ENCODE results near the gene WFDC5. TPM values are rescaled to one million over a fixed set of nuclear protein-coding genes. Genes with fewer than 3 reads are reported as not detected.

Gene WFDC5
- total and polyA plus RNA-seq, 10 of the 15 experiments (the other 5 are each of a cell fraction or from before 2014, with no cell fraction given), result 0.20 to 0.26 (median 0.21) TPM; not detected in 7

- no TSS peak for BruUV-seq (replicated peaks)
- no peak overlapping the region for H3K27ac ChIP-seq (ENCODE audit: control insufficient read depth, insufficient read depth)
- no peak for FAIRE-seq
Observed at GRCh38 chr20:45069261-45069660, 45.7 kb downstream of the WFDC5 start.

More at GRCh38 chr20:45069261-45069660, 45.7 kb downstream of the WFDC5 start:
- Histone ChIP-seq H4K20me1 (ENCODE audit: control insufficient read depth, insufficient read depth) (no peaks in the 10 kb centered on the region; the same call in 1 of the 2 replicates), H3K4me1 (ENCODE audit: control insufficient read depth, insufficient read depth, low read length) (no peaks in the 10 kb centered on the region), H3K4me2 (ENCODE audit: control insufficient read depth, insufficient read depth) (no peak overlapping the region), H3K36me3 (ENCODE audit: control insufficient read depth in 2 of 2, insufficient read depth in 2 of 2, low read length in 1 of 2) (peaks cover 8 to 25% of the 10 kb centered on the region in 2 experiments), H3K4me3 (no peak overlapping the region), H3K27me3 (replicated peaks in 1 of 2; ENCODE audit: control insufficient read depth in 2 of 2, insufficient read depth in 2 of 2, low read length in 1 of 2) (no peaks in the 10 kb centered on the region), H3K9ac (ENCODE audit: control insufficient read depth, insufficient read depth, low read length) (no peak overlapping the region), H2AFZ (ENCODE audit: control insufficient read depth, low read depth, low read length) (no peak overlapping the region), H3K79me2 (ENCODE audit: control insufficient read depth, insufficient read depth, low read length) (peaks cover 14% of the 10 kb centered on the region), H3K9me3 (replicated peaks; ENCODE audit: control insufficient read depth, insufficient read depth, low read length) (no peaks in the 10 kb centered on the region)
- in situ Hi-C loops (cut with MboI) (no loop called here), intact Hi-C loops (cut with micrococcal nuclease; ENCODE audit: unreplicated experiment) (no loop called here)
- no peak for TF ChIP-seq USF1 (IDR thresholded peaks at IDR 0.05; ENCODE audit: borderline replicate concordance, extremely low read length, insufficient read depth, low read depth, low read length)
- TF ChIP-seq HDGF (IDR thresholded peaks at IDR 0.05), result no peak
- no peak for TF ChIP-seq NBN (IDR thresholded peaks at IDR 0.05)
- no peak for TF ChIP-seq CEBPB (IDR thresholded peaks at IDR 0.05; ENCODE audit: borderline replicate concordance in 1 of 2, low read depth in 2 of 2, low read length in 2 of 2)
- no peak for TF ChIP-seq ELK1 (IDR thresholded peaks at IDR 0.05; ENCODE audit: low read depth, low read length)
- TF ChIP-seq BACH1 (IDR thresholded peaks at IDR 0.05; ENCODE audit: borderline replicate concordance), result no peak
- no peak for TF ChIP-seq MAX (IDR thresholded peaks at IDR 0.05; ENCODE audit: low read depth, low read length)
- no peak for TF ChIP-seq ZNF592 (IDR thresholded peaks at IDR 0.05)
- POLR2A ChIA-PET, result no interaction called here
- SMC1A ChIA-PET (ENCODE audit: uncharacterized antibody, unreplicated experiment), result no interaction called here
- DNase-seq (ENCODE audit: low read depth, low spot score) (no peak), ATAC-seq (no peak)
- RAD21 ChIA-PET (ENCODE audit: unreplicated experiment), result interaction anchor here (1.0 kb wide), 1 partner anchor 10 kb away, joined by 3 read pairs; no protein-coding TSS in a partner anchor
- WGBS (ENCODE audit: insufficient coverage, insufficient replicate concordance, low lambda C conversion rate, missing lambda C conversion rate), result 100% methylated on average over 1 of the region's 1 CpG
- CTCF ChIA-PET, result interaction anchor here (0.6 kb wide), 1 partner anchor 24 kb away, joined by 3 read pairs; no protein-coding TSS in a partner anchor
